Psoas muscle (tissue), 8 donors: ENCODE measurements around the gene COQ8A. TPM values are rescaled to one million over a fixed set of nuclear protein-coding genes. Genes with fewer than 3 reads are reported as not detected.

ENCODE experiments used
- ATAC-seq, 4 donors: fragments of 200-7000 bp; cut with Tn5 transposase; one replicate each; pipeline ENCODE4 v1.9.1; 2020; ENCODE audit warnings: moderate library complexity in 3 of 4, mild to moderate bottlenecking in 2 of 4
- DNase-seq, 2 donors: peaks; one replicate each; pipeline ENCODE4 v3.0.0-alpha.2; 2020
- H3K27ac ChIP-seq: fragments of 200-600 bp; one replicate; pipeline ENCODE4 v1.8.0; 2022
- H3K27me3 ChIP-seq, 3 donors: fragments of 200-600 bp in 1 of 3; one replicate each; pipeline versions ENCODE4 v1.6.1 to v1.8.0; 2013 to 2022; ENCODE audit warnings: low read length in 2 of 3, mild to moderate bottlenecking in 2 of 3, moderate library complexity in 1 of 3; ENCODE audit not compliant: insufficient read depth in 3 of 3
- H3K36me3 ChIP-seq, 2 donors: fragments of 200-600 bp in 1 of 2; one replicate each; pipeline versions ENCODE4 v1.6.1 to v1.8.0; 2013 to 2022; ENCODE audit warnings: low read depth in 1 of 2, mild to moderate bottlenecking in 1 of 2, moderate library complexity in 1 of 2; ENCODE audit not compliant: insufficient read depth in 1 of 2
- H3K4me1 ChIP-seq: fragments of 200-600 bp; one replicate; pipeline ENCODE4 v1.8.0; 2022
- H3K4me3 ChIP-seq: fragments of 200-600 bp; one replicate; pipeline ENCODE4 v1.8.0; 2022; ENCODE audit warnings: mild to moderate bottlenecking
- H3K9me3 ChIP-seq: fragments of 200-600 bp; one replicate; pipeline ENCODE4 v1.8.0; 2022
- CTCF ChIP-seq: fragments of 200-600 bp; IDR thresholded peaks from one replicate; pipeline ENCODE4 v1.8.0; 2022; ENCODE audit warnings: antibody characterized with exemption
- WGBS, 3 donors: extraction: QIAGEN DNeasy Blood & Tissue Kit; methylation state at CpG; one replicate each; pipeline versions ENCODE4 v1.1.6 to v1.1.7; 2013; 5-methylcytosine and 5-hydroxymethylcytosine counted together
- intact Hi-C, 2 donors: fragments of 100-400 bp; cut with DNase I; formaldehyde crosslinking; loops; one replicate each; pipeline versions ENCODE4 v1.11.0 to v1.14.2; 2022
- polyA plus RNA-seq, 3 donors: library from polyadenylated mRNA; stranded (reverse); fragments of 200-250 nt; gene quantifications; one replicate each; pipeline ENCODE4 v1.2.3, GENCODE V29; 2013
- total RNA-seq, 4 donors: library from RNA; stranded (reverse); fragmentation: NEBNext Ultra II Directional in 2 of 4; extraction: Animal tissue kit (Norgen Biotek cat#: 25700) in 2 of 4; gene quantifications; one replicate each; pipeline versions ENCODE4 v1.2.1 to v1.2.4, GENCODE V29; 2021 to 2023
- donor health status: healthy with polysubstance abuse.
- donor health status: DM: no; HTN: no; CAD: no; lungs with moderate emphysema.
- donor health status: Bipolar disorder and iron deficiency.
- donor health status: healthy.
- donor health status: DM: yes; HTN: yes; CAD: no.
- donor health status: DM: no; HTN: no; CAD: no.
- donor health status: DM: no; HTN: no; CAD: no.
- donor health status: DM: yes; HTN: yes; CAD: no.

The COQ8A gene
- total and polyA plus RNA-seq, 7 donors, result 134 to 1,432 (median 726) TPM

GRCh38 chr1:226939438-226940028 lies 561 bp upstream of the COQ8A start:
- H3K27ac ChIP-seq, result peak overlapping the region; percentile 97
- 0 to 1% (median 0%) methylated on average over 51 of the region's 51 CpGs for WGBS, 3 donors
- no peaks in the 10 kb centered on the region for H3K27me3 ChIP-seq
- ATAC-seq (peak; percentile 25 to 44 (median 35)), DNase-seq (peak; percentile 77 to 87)
- H3K4me1 ChIP-seq, result peaks cover 27% of the 10 kb centered on the region
- H3K9me3 ChIP-seq, result peaks cover 7% of the 10 kb centered on the region
- no peaks in the 10 kb centered on the region for H3K36me3 ChIP-seq
- peak overlapping the region; percentile 79 for H3K4me3 ChIP-seq
- intact Hi-C loops, result loop anchor here (2.0 to 5.0 kb wide), 2 partner anchors 17 to 43 kb away; no protein-coding TSS in a partner anchor
- no peak for TF ChIP-seq CTCF

GRCh38 chr1:226940806-226941067 lies 643 bp downstream of the COQ8A start:
- peak overlapping the region; percentile 79 for H3K4me3 ChIP-seq
- H3K4me1 ChIP-seq, result peaks cover 38% of the 10 kb centered on the region
- no peak for ATAC-seq
- H3K27me3 ChIP-seq, result no peaks in the 10 kb centered on the region
- no peaks in the 10 kb centered on the region for H3K36me3 ChIP-seq
- no peaks in the 10 kb centered on the region for H3K9me3 ChIP-seq
- DNase-seq, result no peak
- H3K27ac ChIP-seq, result peak overlapping the region; percentile 97
- no peak for TF ChIP-seq CTCF
- WGBS, 3 donors, result 12 to 29% (median 14%) methylated on average over 6 of the region's 6 CpGs
- intact Hi-C loops, result loop anchor here in 1 of 2 donors (5.0 kb wide), 1 partner anchor 42 kb away; no protein-coding TSS in a partner anchor

GRCh38 chr1:226942392-226942791 lies 2.3 kb downstream of the COQ8A start:
- peak overlapping the region; percentile 97 for H3K27ac ChIP-seq
- no peaks in the 10 kb centered on the region for H3K27me3 ChIP-seq
- intact Hi-C loops, result loop anchor here (2.0 to 5.0 kb wide), 2 partner anchors 30 to 40 kb away; no protein-coding TSS in a partner anchor
- no peak for DNase-seq
- peaks cover 54% of the 10 kb centered on the region for H3K4me1 ChIP-seq
- no peaks in the 10 kb centered on the region for H3K36me3 ChIP-seq
- ATAC-seq, result peak in 2 of 4 donors; percentile 9 to 11
- H3K4me3 ChIP-seq, result peak overlapping the region; percentile 79
- TF ChIP-seq CTCF, result no peak
- no peaks in the 10 kb centered on the region for H3K9me3 ChIP-seq
- WGBS, 3 donors, result 24 to 40% (median 35%) methylated on average over 3 of the region's 3 CpGs

GRCh38 chr1:226943156-226943555 lies 3.1 kb downstream of the COQ8A start:
- H3K27me3 ChIP-seq, result no peaks in the 10 kb centered on the region
- H3K9me3 ChIP-seq, result no peaks in the 10 kb centered on the region
- peak overlapping the region; percentile 79 for H3K4me3 ChIP-seq
- intact Hi-C loops, result loop anchor here (2.0 to 5.0 kb wide), 2 partner anchors 30 to 39 kb away; no protein-coding TSS in a partner anchor
- H3K4me1 ChIP-seq, result peaks cover 56% of the 10 kb centered on the region
- H3K36me3 ChIP-seq, result no peaks in the 10 kb centered on the region
- 17 to 33% (median 21%) methylated on average over 5 of the region's 5 CpGs for WGBS, 3 donors
- DNase-seq, result no peak
- peak overlapping the region; percentile 97 for H3K27ac ChIP-seq
- TF ChIP-seq CTCF, result no peak
- peak; percentile 9 to 43 (median 28) for ATAC-seq

GRCh38 chr1:226943927-226944326 lies 3.8 kb downstream of the COQ8A start:
- intact Hi-C loops, result loop anchor here (2.0 to 5.0 kb wide), 3 partner anchors 23 to 38 kb away; no protein-coding TSS in a partner anchor
- DNase-seq (no peak), ATAC-seq (no peak)
- WGBS, 3 donors, result 21 to 50% (median 30%) methylated on average over 2 of the region's 2 CpGs
- Histone ChIP-seq H3K36me3 (peaks cover 0 to 6% of the 10 kb centered on the region in 2 donors), H3K4me1 (peaks cover 49% of the 10 kb centered on the region), H3K27ac (peak overlapping the region; percentile 97), H3K9me3 (no peaks in the 10 kb centered on the region), H3K4me3 (peak overlapping the region; percentile 79), H3K27me3 (no peaks in the 10 kb centered on the region)
- no peak for TF ChIP-seq CTCF
